WTC11 (cell line): ENCODE measurements around the gene MAP3K5. TPM values are rescaled to one million over a fixed set of nuclear protein-coding genes. Genes with fewer than 3 reads are reported as not detected.

Experiments
- ATAC-seq: fragments of 200-7000 bp; cut with Tn5 transposase; 2 replicates; pipeline ENCODE4 v1.10.0; 2021; ENCODE audit warnings: mild to moderate bottlenecking, moderate library complexity
- CTCF ChIA-PET: fragments of 300-600 bp; sonication (Branson Sonifier 250); formaldehyde crosslinking; loops from one replicate; lab custom pipeline; 2021; ENCODE audit warnings: antibody characterized with exemption; lab: Charles Lee
- POLR2A ChIA-PET: fragments of 350-600 bp; sonication (Branson Sonifier 250); formaldehyde crosslinking; loops from one replicate; lab custom pipeline; 2021; ENCODE audit warnings: antibody characterized with exemption; lab: Charles Lee
- DNase-seq: peaks from one replicate; pipeline ENCODE4 v3.0.0; 2021; ENCODE audit warnings: low spot score
- H3K27ac Mint-ChIP-seq: 2 replicates; pipeline ENCODE4 v1.8.0; 2021; ENCODE audit warnings: mixed read lengths
- H3K27me3 Mint-ChIP-seq: 2 replicates; pipeline ENCODE4 v1.8.0; 2021; ENCODE audit warnings: low read depth, mild to moderate bottlenecking, moderate library complexity, mixed read lengths
- H3K36me3 Mint-ChIP-seq: 2 replicates; pipeline ENCODE4 v1.8.0; 2021; ENCODE audit warnings: mixed read lengths
- H3K4me1 Mint-ChIP-seq: 2 replicates; pipeline ENCODE4 v1.8.0; 2022; ENCODE audit warnings: mixed read lengths
- H3K4me3 Mint-ChIP-seq: 2 replicates; pipeline ENCODE4 v1.8.0; 2021; ENCODE audit warnings: mild to moderate bottlenecking, moderate library complexity, mixed read lengths
- H3K9me3 Mint-ChIP-seq: 2 replicates; pipeline ENCODE4 v1.8.0; 2021; ENCODE audit warnings: mixed read lengths
- IRF2 ChIP-seq: sonication (generic); formaldehyde crosslinking; IDR thresholded peaks from 2 replicates; pipeline ENCODE4 v1.8.0; 2022; ENCODE audit warnings: low read depth, missing genetic modification reagents, borderline replicate concordance
- JUN ChIP-seq: sonication (generic); formaldehyde crosslinking; IDR thresholded peaks from 2 replicates; pipeline ENCODE4 v1.8.0; 2023; ENCODE audit warnings: mild to moderate bottlenecking, missing genetic modification reagents
- MYBL2 ChIP-seq: sonication (generic); formaldehyde crosslinking; IDR thresholded peaks from 2 replicates; pipeline ENCODE4 v1.8.1; 2023; ENCODE audit warnings: mild to moderate bottlenecking, moderate library complexity, missing genetic modification reagents
- OVOL2 ChIP-seq: fragments of 250-450 bp; sonication (Bioruptor Pico); IDR thresholded peaks from 2 replicates; pipeline ENCODE4 v1.9.0; 2021; ENCODE audit warnings: mild to moderate bottlenecking, borderline replicate concordance
- SOX15 ChIP-seq: fragments of 250-450 bp; sonication (Bioruptor Pico); IDR thresholded peaks from 2 replicates; pipeline ENCODE4 v1.9.0; 2021; ENCODE audit warnings: mild to moderate bottlenecking
- TCF7 ChIP-seq: sonication (generic); formaldehyde crosslinking; IDR thresholded peaks from 2 replicates; pipeline ENCODE4 v1.8.0; 2022; ENCODE audit warnings: mild to moderate bottlenecking, low read depth, missing genetic modification reagents, moderate library complexity
- TEAD4 ChIP-seq: sonication (generic); formaldehyde crosslinking; IDR thresholded peaks from 2 replicates; pipeline ENCODE4 v1.8.0; 2022; ENCODE audit warnings: mild to moderate bottlenecking, missing genetic modification reagents
- ZBTB21 ChIP-seq: sonication (generic); formaldehyde crosslinking; IDR thresholded peaks from 2 replicates; pipeline ENCODE4 v1.8.1; 2023; ENCODE audit warnings: mild to moderate bottlenecking, missing genetic modification reagents, borderline replicate concordance
- ZNF416 ChIP-seq: fragments of 250-450 bp; sonication (Bioruptor Pico); IDR thresholded peaks from 2 replicates; pipeline ENCODE4 v1.9.0; 2021; ENCODE audit warnings: mild to moderate bottlenecking, inconsistent platforms
- ZNF671 ChIP-seq: fragments of 250-450 bp; sonication (Bioruptor Pico); IDR thresholded peaks from 2 replicates; pipeline ENCODE4 v1.8.0; 2021; ENCODE audit warnings: mild to moderate bottlenecking
- total RNA-seq: library from RNA; stranded (reverse); gene quantifications from 3 replicates; pipeline ENCODE4 v1.2.3, GENCODE V29; 2021
- TF ChIP-seq, protein P1 (sequence below): fragments of 250-450 bp; sonication (Bioruptor Pico); IDR thresholded peaks from 2 replicates; pipeline ENCODE4 v1.8.0; 2021; ENCODE audit warnings: mild to moderate bottlenecking
- TF ChIP-seq, protein P2 (sequence below): fragments of 200-600 bp; IDR thresholded peaks from 2 replicates; pipeline ENCODE4 v1.8.0; 2022; ENCODE audit warnings: antibody characterized with exemption
- TF ChIP-seq, protein P3 (sequence below): sonication (generic); formaldehyde crosslinking; IDR thresholded peaks from 2 replicates; pipeline ENCODE4 v1.8.1; 2022; ENCODE audit warnings: missing genetic modification reagents, borderline replicate concordance
- TF ChIP-seq, protein P4 (sequence below): fragments of 250-450 bp; sonication (Bioruptor Pico); IDR thresholded peaks from 2 replicates; pipeline ENCODE4 v1.9.0; 2021; ENCODE audit warnings: moderate library complexity, mild to moderate bottlenecking, inconsistent platforms, borderline replicate concordance
- TF ChIP-seq, protein P5 (sequence below): sonication (generic); formaldehyde crosslinking; IDR thresholded peaks from 2 replicates; pipeline ENCODE4 v1.8.1; 2023; ENCODE audit warnings: mild to moderate bottlenecking, missing genetic modification reagents
- TF ChIP-seq, protein P6 (sequence below): sonication (generic); formaldehyde crosslinking; IDR thresholded peaks from 2 replicates; pipeline ENCODE4 v1.8.0; 2023; ENCODE audit warnings: missing genetic modification reagents
- TF ChIP-seq, protein P7 (sequence below): sonication (generic); formaldehyde crosslinking; IDR thresholded peaks from 2 replicates; pipeline ENCODE4 v1.8.1; 2022; ENCODE audit warnings: low read depth, mild to moderate bottlenecking, moderate library complexity, missing genetic modification reagents, borderline replicate concordance
- TF ChIP-seq, protein P8 (sequence below): sonication (generic); formaldehyde crosslinking; conservative IDR thresholded peaks from 2 replicates; pipeline ENCODE4 v1.8.1; 2023; ENCODE audit warnings: mild to moderate bottlenecking, low read depth, missing genetic modification reagents, moderate library complexity

MAP3K5 gene
- total RNA-seq, 1 experiment from 2014 or later, result 1.6 TPM

DNA sequence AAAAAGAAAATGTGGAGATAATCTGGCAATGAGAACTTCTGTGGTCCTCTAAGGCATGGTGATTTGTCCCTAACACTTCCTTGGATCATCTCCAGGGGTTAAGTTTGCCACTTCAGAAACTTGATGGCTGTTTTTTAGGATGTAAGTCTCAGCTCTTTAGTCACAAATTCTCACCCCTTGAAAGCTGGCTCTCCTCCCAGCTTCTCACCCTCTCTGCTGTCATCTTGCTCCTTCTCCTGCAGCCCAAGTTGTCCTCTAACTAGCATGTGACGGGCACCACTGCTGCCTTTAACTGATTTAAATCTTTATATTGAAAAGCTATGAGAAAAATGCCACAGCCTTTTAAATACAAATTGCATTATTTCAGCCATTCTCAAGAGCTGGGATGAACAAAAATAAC, 107.8 kb downstream of the MAP3K5 start (continued):
- TF ChIP-seq, protein P1, sequence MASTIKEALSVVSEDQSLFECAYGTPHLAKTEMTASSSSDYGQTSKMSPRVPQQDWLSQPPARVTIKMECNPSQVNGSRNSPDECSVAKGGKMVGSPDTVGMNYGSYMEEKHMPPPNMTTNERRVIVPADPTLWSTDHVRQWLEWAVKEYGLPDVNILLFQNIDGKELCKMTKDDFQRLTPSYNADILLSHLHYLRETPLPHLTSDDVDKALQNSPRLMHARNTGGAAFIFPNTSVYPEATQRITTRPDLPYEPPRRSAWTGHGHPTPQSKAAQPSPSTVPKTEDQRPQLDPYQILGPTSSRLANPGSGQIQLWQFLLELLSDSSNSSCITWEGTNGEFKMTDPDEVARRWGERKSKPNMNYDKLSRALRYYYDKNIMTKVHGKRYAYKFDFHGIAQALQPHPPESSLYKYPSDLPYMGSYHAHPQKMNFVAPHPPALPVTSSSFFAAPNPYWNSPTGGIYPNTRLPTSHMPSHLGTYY, result no peak

DNA sequence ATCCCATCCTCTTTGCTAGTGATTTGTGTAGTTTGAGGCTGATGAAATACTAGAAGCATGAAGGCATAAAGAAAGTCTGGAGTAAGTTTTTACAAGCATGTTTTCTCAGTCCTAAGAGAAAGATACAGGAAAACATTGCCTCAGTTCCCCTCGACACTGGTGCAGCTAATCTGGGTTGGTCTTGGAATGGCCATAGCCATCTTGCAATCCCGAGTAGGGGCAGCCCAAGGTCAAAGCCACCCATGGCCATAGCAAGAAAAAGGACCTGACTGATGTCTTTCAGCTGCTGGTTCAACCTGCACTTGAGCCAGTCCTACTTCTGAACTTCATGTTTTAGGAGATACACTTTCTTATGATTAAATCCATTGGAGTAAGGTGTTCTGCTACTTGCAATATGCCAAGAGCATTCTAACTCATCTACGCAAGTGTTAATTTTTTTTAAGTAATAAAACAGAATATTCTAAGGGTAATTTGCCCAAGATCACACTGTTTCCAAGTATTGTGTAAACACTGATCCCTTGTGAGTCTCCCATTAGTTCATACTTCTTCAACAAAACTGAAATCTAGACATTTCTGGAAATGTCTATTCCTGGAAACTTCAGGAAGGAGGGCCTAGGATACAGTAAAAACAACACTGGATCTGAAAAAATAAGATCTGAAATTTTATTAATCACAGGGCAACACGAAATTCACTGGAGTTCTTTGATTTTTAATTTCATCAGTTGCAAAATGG, 108.9 kb downstream of the MAP3K5 start:
- CTCF ChIA-PET, result no interaction called here
- H3K36me3 Mint-ChIP-seq, result no peaks in the 10 kb centered on the region
- POLR2A ChIA-PET, result no interaction called here
- H3K27me3 Mint-ChIP-seq, result no peaks in the 10 kb centered on the region; the same call in 1 of the 2 replicates
- ATAC-seq, result no peak
- TF ChIP-seq TEAD4 (CRISPR knock-in tag), result no peak
- TF ChIP-seq ZNF671, result no peak
- TF ChIP-seq, protein P2, sequence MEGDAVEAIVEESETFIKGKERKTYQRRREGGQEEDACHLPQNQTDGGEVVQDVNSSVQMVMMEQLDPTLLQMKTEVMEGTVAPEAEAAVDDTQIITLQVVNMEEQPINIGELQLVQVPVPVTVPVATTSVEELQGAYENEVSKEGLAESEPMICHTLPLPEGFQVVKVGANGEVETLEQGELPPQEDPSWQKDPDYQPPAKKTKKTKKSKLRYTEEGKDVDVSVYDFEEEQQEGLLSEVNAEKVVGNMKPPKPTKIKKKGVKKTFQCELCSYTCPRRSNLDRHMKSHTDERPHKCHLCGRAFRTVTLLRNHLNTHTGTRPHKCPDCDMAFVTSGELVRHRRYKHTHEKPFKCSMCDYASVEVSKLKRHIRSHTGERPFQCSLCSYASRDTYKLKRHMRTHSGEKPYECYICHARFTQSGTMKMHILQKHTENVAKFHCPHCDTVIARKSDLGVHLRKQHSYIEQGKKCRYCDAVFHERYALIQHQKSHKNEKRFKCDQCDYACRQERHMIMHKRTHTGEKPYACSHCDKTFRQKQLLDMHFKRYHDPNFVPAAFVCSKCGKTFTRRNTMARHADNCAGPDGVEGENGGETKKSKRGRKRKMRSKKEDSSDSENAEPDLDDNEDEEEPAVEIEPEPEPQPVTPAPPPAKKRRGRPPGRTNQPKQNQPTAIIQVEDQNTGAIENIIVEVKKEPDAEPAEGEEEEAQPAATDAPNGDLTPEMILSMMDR, result no peak
- TF ChIP-seq, protein P3, sequence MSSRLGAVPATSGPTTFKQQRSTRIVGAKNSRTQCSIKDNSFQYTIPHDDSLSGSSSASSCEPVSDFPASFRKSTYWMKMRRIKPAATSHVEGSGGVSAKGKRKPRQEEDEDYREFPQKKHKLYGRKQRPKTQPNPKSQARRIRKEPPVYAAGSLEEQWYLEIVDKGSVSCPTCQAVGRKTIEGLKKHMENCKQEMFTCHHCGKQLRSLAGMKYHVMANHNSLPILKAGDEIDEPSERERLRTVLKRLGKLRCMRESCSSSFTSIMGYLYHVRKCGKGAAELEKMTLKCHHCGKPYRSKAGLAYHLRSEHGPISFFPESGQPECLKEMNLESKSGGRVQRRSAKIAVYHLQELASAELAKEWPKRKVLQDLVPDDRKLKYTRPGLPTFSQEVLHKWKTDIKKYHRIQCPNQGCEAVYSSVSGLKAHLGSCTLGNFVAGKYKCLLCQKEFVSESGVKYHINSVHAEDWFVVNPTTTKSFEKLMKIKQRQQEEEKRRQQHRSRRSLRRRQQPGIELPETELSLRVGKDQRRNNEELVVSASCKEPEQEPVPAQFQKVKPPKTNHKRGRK, result no peak
- no peak for TF ChIP-seq SOX15 (CRISPR knock-in tag)
- TF ChIP-seq, protein P4, sequence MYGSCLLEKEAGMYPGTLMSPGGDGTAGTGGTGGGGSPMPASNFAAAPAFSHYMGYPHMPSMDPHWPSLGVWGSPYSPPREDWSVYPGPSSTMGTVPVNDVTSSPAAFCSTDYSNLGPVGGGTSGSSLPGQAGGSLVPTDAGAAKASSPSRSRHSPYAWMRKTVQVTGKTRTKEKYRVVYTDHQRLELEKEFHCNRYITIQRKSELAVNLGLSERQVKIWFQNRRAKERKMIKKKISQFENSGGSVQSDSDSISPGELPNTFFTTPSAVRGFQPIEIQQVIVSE (CRISPR knock-in tag), result no peak
- no peak for TF ChIP-seq ZBTB21 (CRISPR knock-in tag)
- TF ChIP-seq, protein P5, sequence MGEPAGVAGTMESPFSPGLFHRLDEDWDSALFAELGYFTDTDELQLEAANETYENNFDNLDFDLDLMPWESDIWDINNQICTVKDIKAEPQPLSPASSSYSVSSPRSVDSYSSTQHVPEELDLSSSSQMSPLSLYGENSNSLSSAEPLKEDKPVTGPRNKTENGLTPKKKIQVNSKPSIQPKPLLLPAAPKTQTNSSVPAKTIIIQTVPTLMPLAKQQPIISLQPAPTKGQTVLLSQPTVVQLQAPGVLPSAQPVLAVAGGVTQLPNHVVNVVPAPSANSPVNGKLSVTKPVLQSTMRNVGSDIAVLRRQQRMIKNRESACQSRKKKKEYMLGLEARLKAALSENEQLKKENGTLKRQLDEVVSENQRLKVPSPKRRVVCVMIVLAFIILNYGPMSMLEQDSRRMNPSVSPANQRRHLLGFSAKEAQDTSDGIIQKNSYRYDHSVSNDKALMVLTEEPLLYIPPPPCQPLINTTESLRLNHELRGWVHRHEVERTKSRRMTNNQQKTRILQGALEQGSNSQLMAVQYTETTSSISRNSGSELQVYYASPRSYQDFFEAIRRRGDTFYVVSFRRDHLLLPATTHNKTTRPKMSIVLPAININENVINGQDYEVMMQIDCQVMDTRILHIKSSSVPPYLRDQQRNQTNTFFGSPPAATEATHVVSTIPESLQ, result no peak
- TF ChIP-seq, protein P6, sequence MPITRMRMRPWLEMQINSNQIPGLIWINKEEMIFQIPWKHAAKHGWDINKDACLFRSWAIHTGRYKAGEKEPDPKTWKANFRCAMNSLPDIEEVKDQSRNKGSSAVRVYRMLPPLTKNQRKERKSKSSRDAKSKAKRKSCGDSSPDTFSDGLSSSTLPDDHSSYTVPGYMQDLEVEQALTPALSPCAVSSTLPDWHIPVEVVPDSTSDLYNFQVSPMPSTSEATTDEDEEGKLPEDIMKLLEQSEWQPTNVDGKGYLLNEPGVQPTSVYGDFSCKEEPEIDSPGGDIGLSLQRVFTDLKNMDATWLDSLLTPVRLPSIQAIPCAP, result no peak
- no peak for TF ChIP-seq MYBL2 (CRISPR knock-in tag)
- no peak for TF ChIP-seq OVOL2 (CRISPR knock-in tag)
- TF ChIP-seq, protein P7, sequence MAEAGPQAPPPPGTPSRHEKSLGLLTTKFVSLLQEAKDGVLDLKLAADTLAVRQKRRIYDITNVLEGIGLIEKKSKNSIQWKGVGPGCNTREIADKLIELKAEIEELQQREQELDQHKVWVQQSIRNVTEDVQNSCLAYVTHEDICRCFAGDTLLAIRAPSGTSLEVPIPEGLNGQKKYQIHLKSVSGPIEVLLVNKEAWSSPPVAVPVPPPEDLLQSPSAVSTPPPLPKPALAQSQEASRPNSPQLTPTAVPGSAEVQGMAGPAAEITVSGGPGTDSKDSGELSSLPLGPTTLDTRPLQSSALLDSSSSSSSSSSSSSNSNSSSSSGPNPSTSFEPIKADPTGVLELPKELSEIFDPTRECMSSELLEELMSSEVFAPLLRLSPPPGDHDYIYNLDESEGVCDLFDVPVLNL (CRISPR knock-in tag), result no peak
- TF ChIP-seq, protein P8, sequence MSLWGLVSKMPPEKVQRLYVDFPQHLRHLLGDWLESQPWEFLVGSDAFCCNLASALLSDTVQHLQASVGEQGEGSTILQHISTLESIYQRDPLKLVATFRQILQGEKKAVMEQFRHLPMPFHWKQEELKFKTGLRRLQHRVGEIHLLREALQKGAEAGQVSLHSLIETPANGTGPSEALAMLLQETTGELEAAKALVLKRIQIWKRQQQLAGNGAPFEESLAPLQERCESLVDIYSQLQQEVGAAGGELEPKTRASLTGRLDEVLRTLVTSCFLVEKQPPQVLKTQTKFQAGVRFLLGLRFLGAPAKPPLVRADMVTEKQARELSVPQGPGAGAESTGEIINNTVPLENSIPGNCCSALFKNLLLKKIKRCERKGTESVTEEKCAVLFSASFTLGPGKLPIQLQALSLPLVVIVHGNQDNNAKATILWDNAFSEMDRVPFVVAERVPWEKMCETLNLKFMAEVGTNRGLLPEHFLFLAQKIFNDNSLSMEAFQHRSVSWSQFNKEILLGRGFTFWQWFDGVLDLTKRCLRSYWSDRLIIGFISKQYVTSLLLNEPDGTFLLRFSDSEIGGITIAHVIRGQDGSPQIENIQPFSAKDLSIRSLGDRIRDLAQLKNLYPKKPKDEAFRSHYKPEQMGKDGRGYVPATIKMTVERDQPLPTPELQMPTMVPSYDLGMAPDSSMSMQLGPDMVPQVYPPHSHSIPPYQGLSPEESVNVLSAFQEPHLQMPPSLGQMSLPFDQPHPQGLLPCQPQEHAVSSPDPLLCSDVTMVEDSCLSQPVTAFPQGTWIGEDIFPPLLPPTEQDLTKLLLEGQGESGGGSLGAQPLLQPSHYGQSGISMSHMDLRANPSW (CRISPR knock-in tag), result no peak
- TF ChIP-seq ZNF416 (CRISPR knock-in tag), result no peak
- TF ChIP-seq TCF7 (CRISPR knock-in tag), result no peak
- TF ChIP-seq JUN (CRISPR knock-in tag), result no peak
- TF ChIP-seq IRF2 (CRISPR knock-in tag), result no peak
- TF ChIP-seq, all 79 proteins: peak for 0
- H3K27ac Mint-ChIP-seq, result no peak overlapping the region
- H3K4me1 Mint-ChIP-seq, result no peaks in the 10 kb centered on the region
- DNase-seq, result no peak
- no peak overlapping the region for H3K4me3 Mint-ChIP-seq
- H3K9me3 Mint-ChIP-seq, result peaks cover 14% of the 10 kb centered on the region
